KBM-7 (cell line): Measurements from ENCODE around the gene SMARCB1.

ENCODE experiments used
- DNase-seq: peaks from one replicate; pipeline ENCODE4 v3.0.0-alpha.2; 2015
- in situ Hi-C: fragments of 300-500 bp; cut with MboI; formaldehyde crosslinking; loops from 2 replicates; pipeline ENCODE4 v1.14.3; 2020; ENCODE audit warnings: low sequenced_read_pairs, low pct_unique_long_range_greater_than_20kb, mixed read lengths

SMARCB1 gene

GRCh38 chr22:23786752-23787599, at the start of gene SMARCB1:
Gene SMARCB1 (plus strand): TSS chr22:23786966. CDS start chr22:23787170, 204 bp downstream.
- in situ Hi-C loops, result no loop called here
- DNase-seq, result peak; percentile 96

GRCh38 chr22:23737696-23738095, 49.1 kb upstream of the SMARCB1 start:
- in situ Hi-C loops, result no loop called here
- no peak for DNase-seq

GRCh38 chr22:23742505-23743264, 44.1 kb upstream of the SMARCB1 start:
- in situ Hi-C loops, result no loop called here
- DNase-seq, result no peak

- no peak for DNase-seq
- in situ Hi-C loops, result no loop called here
These were observed 43.5 kb upstream of the SMARCB1 start for GRCh38 chr22:23743303-23743705.

- in situ Hi-C loops, result no loop called here
- no peak for DNase-seq
These were observed 42.8 kb upstream of the SMARCB1 start for GRCh38 chr22:23744001-23744400.

GRCh38 chr22:23744485-23744884, 42.3 kb upstream of the SMARCB1 start:
- DNase-seq, result no peak
- in situ Hi-C loops, result no loop called here

GRCh38 chr22:23745791-23746190, 41.0 kb upstream of the SMARCB1 start:
- in situ Hi-C loops, result no loop called here
- DNase-seq, result peak; percentile 32

- peak; percentile 82 for DNase-seq
- in situ Hi-C loops, result no loop called here
These were observed 36.9 kb upstream of the SMARCB1 start for GRCh38 chr22:23749841-23750301.

- in situ Hi-C loops, result no loop called here
- DNase-seq, result no peak
These were observed 36.4 kb upstream of the SMARCB1 start for GRCh38 chr22:23750367-23750713.

- DNase-seq, result peak; percentile 79
- in situ Hi-C loops, result no loop called here
These were observed 35.9 kb upstream of the SMARCB1 start, which contains the start of gene ZNF70 for GRCh38 chr22:23750714-23751440. Gene ZNF70 (minus strand): TSS chr22:23751112. CDS start chr22:23745140, 5,972 bp downstream.

- in situ Hi-C loops, result no loop called here
- DNase-seq, result no peak
These were observed 35.2 kb upstream of the SMARCB1 start for GRCh38 chr22:23751441-23751996.

- peak; percentile 57 for DNase-seq
- in situ Hi-C loops, result no loop called here
These were observed 34.6 kb upstream of the SMARCB1 start for GRCh38 chr22:23752090-23752691.

- in situ Hi-C loops, result no loop called here
- DNase-seq, result no peak
These were observed 34.0 kb upstream of the SMARCB1 start for GRCh38 chr22:23752750-23753149.

GRCh38 chr22:23753385-23753784, 33.4 kb upstream of the SMARCB1 start:
- DNase-seq, result no peak
- in situ Hi-C loops, result no loop called here

GRCh38 chr22:23754220-23754919, 32.4 kb upstream of the SMARCB1 start, which contains the start of gene VPREB3:
Gene VPREB3 (minus strand): TSS chr22:23754425. CDS start chr22:23754363, 62 bp downstream.
- no peak for DNase-seq
- in situ Hi-C loops, result no loop called here

GRCh38 chr22:23754980-23755636, 31.7 kb upstream of the SMARCB1 start:
- no peak for DNase-seq
- in situ Hi-C loops, result no loop called here

GRCh38 chr22:23755711-23756110, 31.1 kb upstream of the SMARCB1 start:
- DNase-seq, result no peak
- in situ Hi-C loops, result no loop called here

GRCh38 chr22:23756891-23757290, 29.9 kb upstream of the SMARCB1 start:
- peak; percentile 64 for DNase-seq
- in situ Hi-C loops, result no loop called here
